Lower leg skin (tissue), 4 donors: Measurements from ENCODE around the gene KCNT1. TPM values are rescaled to one million over a fixed set of nuclear protein-coding genes. Genes with fewer than 3 reads are reported as not detected.
"Not testable (repeated sequence)": the region's sequence is repeated elsewhere in the genome, so short reads cannot be mapped to it uniquely, and the experiment has no call there.

ENCODE experiments used
- DNase-seq, 2 donors: peaks; one replicate each; pipeline ENCODE4 v3.0.0-alpha.2; 2019; ENCODE audit warnings: low spot score in 2 of 2
- H3K4me3 ChIP-seq: fragments of 200-600 bp; sonication (generic); 2 replicates; pipeline ENCODE4 v1.5.1; 2017; ENCODE audit warnings: mild to moderate bottlenecking, low read depth; ENCODE audit not compliant: poor library complexity, severe bottlenecking
- POLR2A ChIP-seq, 2 donors: fragments of 450-650 bp; IDR thresholded peaks; one replicate each; pipeline ENCODE4 v1.6.1; 2016 to 2017; ENCODE audit warnings: antibody characterized with exemption in 2 of 2, mild to moderate bottlenecking in 1 of 2, moderate library complexity in 1 of 2
- WGBS, 2 donors: methylation state at CpG; one replicate each; pipeline ENCODE4 v1.1.5; 2018; 5-methylcytosine and 5-hydroxymethylcytosine counted together
- intact Hi-C: fragments of 100-400 bp; cut with DNase I; formaldehyde crosslinking; loops from one replicate; pipeline ENCODE4 v1.15.0; 2023; ENCODE audit warnings: low total_unique reads
- total RNA-seq, 4 donors: library from RNA; depleted of rRNA; stranded (reverse); fragments of >200 nt; gene quantifications; one replicate each; pipeline ENCODE4 v1.1.0, GENCODE V29; 2016
- TF ChIP-seq, protein P1 (sequence below), 3 donors: fragments of 450-650 bp; IDR thresholded peaks; one replicate each; pipeline ENCODE4 v1.5.1; 2016; ENCODE audit warnings: antibody characterized with exemption in 3 of 3, mild to moderate bottlenecking in 3 of 3, moderate library complexity in 2 of 3

KCNT1 gene
- total RNA-seq, 4 donors from 2014 or later: 0.10 TPM; not detected in 3

DNA sequence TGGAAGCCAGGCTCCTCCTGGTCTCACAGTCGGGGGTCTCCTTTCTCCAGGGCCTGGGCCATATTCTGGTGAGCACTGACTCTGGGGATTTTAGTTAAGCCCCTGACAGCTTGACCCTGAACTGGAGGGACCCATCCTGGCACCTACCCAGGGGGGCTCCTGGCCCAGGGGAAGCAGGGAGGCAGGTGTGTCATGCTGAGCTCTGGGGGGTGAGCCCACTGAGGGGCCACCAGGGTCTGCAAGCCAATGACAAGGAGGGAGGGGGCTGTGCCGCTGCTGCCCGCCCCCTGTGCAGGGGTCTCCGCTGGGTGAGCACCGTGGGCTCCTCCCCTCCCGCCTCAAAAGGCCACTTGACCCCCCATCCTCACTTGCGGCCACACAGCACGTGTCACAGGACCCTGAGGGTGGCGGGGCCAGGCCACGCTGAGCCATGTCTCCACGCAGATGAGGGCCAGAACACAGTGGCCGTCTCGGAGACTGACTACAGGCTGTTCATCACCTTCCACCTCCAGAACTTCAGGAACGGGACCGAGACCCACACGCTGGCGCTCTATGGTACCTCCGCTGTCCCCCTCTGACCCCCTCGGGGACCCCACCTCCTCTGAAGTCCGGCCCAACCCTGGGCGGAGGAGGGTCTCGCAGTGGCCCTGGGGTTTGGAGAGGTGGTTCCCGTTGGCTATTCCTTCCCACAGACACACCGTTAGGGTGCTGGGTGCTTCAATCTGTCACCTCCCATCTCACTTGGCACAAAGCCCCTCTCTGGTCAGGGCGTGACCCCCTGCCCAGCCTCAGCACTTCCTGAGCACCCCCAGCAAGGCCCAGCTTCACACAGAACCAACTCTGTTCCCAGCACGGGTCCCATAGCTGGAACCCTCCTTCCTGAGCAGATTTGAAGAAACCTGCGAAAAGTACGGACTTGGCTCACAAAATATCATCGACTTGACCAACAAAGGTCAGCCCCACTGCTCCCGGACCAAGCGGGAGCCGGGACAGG lies 36.9 kb upstream of the KCNT1 start:
- H3K4me3 ChIP-seq: no peak overlapping the region
- no peak for DNase-seq
- WGBS, 2 donors: 75 to 78% methylated on average over 29 to 32 of the region's 32 CpGs
- intact Hi-C loops: no loop called here
- TF ChIP-seq POLR2A (IDR thresholded peaks at IDR 0.05): no peak
- TF ChIP-seq, protein P1, sequence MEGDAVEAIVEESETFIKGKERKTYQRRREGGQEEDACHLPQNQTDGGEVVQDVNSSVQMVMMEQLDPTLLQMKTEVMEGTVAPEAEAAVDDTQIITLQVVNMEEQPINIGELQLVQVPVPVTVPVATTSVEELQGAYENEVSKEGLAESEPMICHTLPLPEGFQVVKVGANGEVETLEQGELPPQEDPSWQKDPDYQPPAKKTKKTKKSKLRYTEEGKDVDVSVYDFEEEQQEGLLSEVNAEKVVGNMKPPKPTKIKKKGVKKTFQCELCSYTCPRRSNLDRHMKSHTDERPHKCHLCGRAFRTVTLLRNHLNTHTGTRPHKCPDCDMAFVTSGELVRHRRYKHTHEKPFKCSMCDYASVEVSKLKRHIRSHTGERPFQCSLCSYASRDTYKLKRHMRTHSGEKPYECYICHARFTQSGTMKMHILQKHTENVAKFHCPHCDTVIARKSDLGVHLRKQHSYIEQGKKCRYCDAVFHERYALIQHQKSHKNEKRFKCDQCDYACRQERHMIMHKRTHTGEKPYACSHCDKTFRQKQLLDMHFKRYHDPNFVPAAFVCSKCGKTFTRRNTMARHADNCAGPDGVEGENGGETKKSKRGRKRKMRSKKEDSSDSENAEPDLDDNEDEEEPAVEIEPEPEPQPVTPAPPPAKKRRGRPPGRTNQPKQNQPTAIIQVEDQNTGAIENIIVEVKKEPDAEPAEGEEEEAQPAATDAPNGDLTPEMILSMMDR (IDR thresholded peaks at IDR 0.05): no peak

DNA sequence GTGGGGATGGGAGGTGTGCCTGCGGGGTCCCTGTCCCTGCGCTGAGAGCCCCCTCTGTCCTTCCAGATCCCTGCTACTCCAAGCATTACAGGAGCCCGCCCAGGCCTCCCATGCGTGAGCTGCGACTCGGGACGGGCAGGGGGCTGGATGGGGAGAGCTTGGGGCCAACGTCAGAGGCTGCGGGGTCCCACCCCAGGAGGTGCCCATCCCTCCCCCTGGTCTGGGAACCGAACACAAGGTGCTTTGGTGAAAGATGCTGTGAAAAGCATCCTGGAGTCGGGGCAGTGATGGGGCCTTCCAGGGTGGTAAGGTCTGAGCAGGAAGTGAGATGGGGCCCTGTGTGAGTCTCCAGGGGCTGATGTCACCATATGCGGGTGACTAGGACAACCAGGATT lies 36.2 kb upstream of the KCNT1 start:
- DNase-seq: no peak
- intact Hi-C loops: no loop called here
- TF ChIP-seq, protein P1 (IDR thresholded peaks at IDR 0.05): no peak
- TF ChIP-seq POLR2A (IDR thresholded peaks at IDR 0.05): no peak
- WGBS, 2 donors: 75% methylated on average over 12 of the region's 12 CpGs
- no peak overlapping the region for H3K4me3 ChIP-seq

DNA sequence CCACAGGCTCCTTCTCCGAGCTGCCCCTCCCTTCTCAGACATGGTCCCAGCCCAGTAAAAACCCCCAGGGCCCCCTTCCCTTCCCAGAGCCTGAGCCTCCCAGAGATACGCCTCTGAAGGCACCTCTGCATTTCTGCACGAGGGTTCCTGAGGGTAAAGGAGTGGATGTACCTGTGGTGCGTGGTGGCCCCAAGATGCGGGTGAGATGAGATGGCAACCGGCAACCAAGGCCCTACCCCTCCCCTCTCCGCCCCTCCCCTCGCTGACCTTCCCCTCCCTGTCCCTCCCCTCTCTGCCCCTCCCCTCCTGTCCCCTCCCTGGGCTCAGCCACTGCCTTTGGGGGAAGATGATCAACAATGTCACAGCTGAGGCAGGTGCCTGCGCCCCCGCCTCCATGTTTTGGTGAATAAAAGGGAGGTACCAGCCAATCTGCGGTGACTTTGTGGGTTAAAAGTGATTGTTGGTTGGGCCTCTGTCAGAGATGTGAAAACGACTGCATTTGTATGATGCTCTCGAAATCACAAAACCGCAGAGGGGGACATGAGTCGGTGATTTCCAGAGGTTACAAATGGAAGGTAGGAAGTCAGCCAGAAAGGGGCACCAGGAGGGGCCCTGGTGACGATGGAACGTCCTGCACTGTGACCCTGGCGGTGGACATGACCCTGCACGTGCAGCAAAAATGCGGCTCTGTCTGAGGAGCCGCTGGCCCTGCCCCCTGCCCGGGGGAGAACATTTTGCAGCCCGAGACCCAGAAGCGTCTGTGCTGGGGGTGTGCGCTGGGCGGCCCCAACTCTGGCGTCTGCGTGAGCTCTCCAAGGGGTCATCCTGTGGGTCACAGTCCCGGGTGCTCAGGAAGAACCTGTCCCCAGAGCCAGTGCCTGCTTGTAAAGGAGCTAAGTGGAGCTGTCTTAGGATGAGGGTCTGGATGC lies 35.2 kb upstream of the KCNT1 start:
- H3K4me3 ChIP-seq: no peak overlapping the region
- intact Hi-C loops: no loop called here
- 53 to 58% methylated on average over 23 to 29 of the region's 29 CpGs for WGBS, 2 donors
- TF ChIP-seq POLR2A (IDR thresholded peaks at IDR 0.05): no peak
- TF ChIP-seq, protein P1 (IDR thresholded peaks at IDR 0.05): no peak
- no peak for DNase-seq

DNA sequence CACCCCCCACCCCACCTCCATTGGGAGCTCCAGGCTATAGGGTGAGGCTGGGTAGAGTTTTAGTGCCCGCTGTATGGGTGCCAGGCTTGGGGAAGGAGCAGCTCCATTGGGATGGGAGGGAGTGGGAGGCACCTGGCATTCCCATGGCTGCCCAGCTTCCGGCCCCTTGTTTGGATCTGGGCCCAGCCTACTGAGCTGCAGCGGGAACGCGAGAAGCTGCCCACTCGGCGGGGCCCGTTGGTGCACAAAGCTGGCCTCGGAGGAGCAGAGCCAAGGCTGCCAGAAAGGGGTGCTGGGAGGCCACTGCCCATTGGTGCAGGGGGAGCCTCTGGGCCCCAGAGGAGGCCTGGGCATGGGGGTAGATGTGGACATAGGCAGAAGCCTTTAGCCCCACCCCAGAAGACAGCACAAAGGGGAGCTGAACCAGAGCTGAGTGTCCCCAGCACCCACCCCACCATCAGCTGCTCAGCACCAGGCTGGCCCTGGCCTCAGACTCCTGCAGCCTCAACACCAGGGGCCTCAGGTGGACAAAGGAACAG lies 34.5 kb upstream of the KCNT1 start:
- TF ChIP-seq, protein P1 (IDR thresholded peaks at IDR 0.05): no peak
- TF ChIP-seq POLR2A (IDR thresholded peaks at IDR 0.05): no peak
- H3K4me3 ChIP-seq: no peak overlapping the region
- intact Hi-C loops: no loop called here
- no peak for DNase-seq
- WGBS, 2 donors: 48 to 51% methylated on average over 3 to 9 of the region's 9 CpGs

DNA sequence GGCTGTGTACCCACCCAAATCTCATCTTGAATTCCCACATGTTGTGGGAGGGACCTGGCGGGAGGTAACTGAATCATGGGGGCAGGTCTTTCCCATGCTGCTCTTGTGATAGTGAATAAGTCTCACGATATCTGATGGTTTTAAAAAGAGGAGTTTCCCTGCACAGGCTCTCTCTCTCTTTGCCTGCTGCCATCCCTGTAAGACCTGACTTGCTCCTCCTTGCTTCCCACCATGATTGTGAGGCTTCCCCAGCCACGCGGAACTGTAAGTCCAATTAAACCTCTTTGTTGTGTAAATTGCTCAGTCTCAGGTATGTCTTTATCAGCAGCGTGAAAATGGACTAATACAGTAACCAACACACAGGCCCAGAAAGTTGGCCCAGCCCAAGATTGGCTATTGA lies 33.0 kb upstream of the KCNT1 start:
- WGBS, 2 donors: 90 to 91% methylated on average over 5 of the region's 5 CpGs

More for the DNA sequence above, 33.0 kb upstream of the KCNT1 start:
- H3K4me3 ChIP-seq, DNase-seq, intact Hi-C loops: not testable (repeated sequence)
